ENCODE results near the gene IDUA. TPM values are rescaled to one million over a fixed set of nuclear protein-coding genes. Genes with fewer than 3 reads are reported as not detected.

IDUA gene
- total RNA-seq, 1 donor from 2014 or later: 9.0 TPM

Other genes with a start within 250 kb of the IDUA start
- 4.8 TPM for gene CPLX1, start 160.9 kb upstream of the IDUA start, total RNA-seq
- 25.1 TPM for gene GAK, start 54.7 kb upstream of the IDUA start, total RNA-seq
- 20.3 TPM for gene TMEM175, start 54.6 kb upstream of the IDUA start, total RNA-seq
- 3.5 TPM for gene DGKQ, start 13.5 kb upstream of the IDUA start, total RNA-seq
- not detected for gene SLC26A1, start 6.4 kb downstream of the IDUA start, total RNA-seq
- gene FGFRL1, start 24.6 kb downstream of the IDUA start, total RNA-seq: 22.4 TPM
- not detected for gene RNF212, start 126.5 kb downstream of the IDUA start, total RNA-seq
- gene SPON2, start 185.5 kb downstream of the IDUA start, total RNA-seq: 13.9 TPM